Stromal cell of bone marrow (primary cell): ENCODE data around the gene PAPOLA.

Experiments used
- DNase-seq: peaks from one replicate; pipeline ENCODE4 v3.0.0-alpha.2; 2012; ENCODE audit warnings: low read depth

PAPOLA gene

GRCh38 chr14:96565811-96566210 lies 63.6 kb downstream of the PAPOLA start:
- DNase-seq = no peak

GRCh38 chr14:96567289-96567899 lies 65.2 kb downstream of the PAPOLA start:
- DNase-seq = peak; percentile 15

GRCh38 chr14:96568621-96569020 lies 66.4 kb downstream of the PAPOLA start:
- no peak for DNase-seq

- no peak for DNase-seq
Observed at GRCh38 chr14:96571311-96571710, 69.1 kb downstream of the PAPOLA start.

GRCh38 chr14:96573473-96574100 lies 71.4 kb downstream of the PAPOLA start:
- DNase-seq = no peak

- no peak for DNase-seq
Observed at GRCh38 chr14:96574171-96574632, 72.0 kb downstream of the PAPOLA start.

GRCh38 chr14:96574633-96575632 lies 72.8 kb downstream of the PAPOLA start:
- DNase-seq = peak; percentile 59

GRCh38 chr14:96576359-96576758 lies 74.2 kb downstream of the PAPOLA start:
- no peak for DNase-seq

- DNase-seq = no peak
Observed at GRCh38 chr14:96576937-96577336, 74.8 kb downstream of the PAPOLA start.

- DNase-seq = no peak
Observed at GRCh38 chr14:96578619-96579018, 76.4 kb downstream of the PAPOLA start.

- DNase-seq = no peak
Observed at GRCh38 chr14:96579358-96579757, 77.2 kb downstream of the PAPOLA start.

GRCh38 chr14:96579855-96580254 lies 77.7 kb downstream of the PAPOLA start:
- DNase-seq = no peak

GRCh38 chr14:96580566-96580965 lies 78.4 kb downstream of the PAPOLA start:
- DNase-seq = no peak

GRCh38 chr14:96581026-96581425 lies 78.8 kb downstream of the PAPOLA start:
- no peak for DNase-seq

- DNase-seq = no peak
Observed at GRCh38 chr14:96581902-96582301, 79.7 kb downstream of the PAPOLA start.

GRCh38 chr14:96582411-96582961 lies 80.3 kb downstream of the PAPOLA start:
- DNase-seq = no peak

- no peak for DNase-seq
Observed at GRCh38 chr14:96582995-96583394, 80.8 kb downstream of the PAPOLA start.

- DNase-seq = no peak
Observed at GRCh38 chr14:96583569-96584041, 81.4 kb downstream of the PAPOLA start.

GRCh38 chr14:96584199-96584906 lies 82.2 kb downstream of the PAPOLA start:
- DNase-seq = no peak

GRCh38 chr14:96584907-96585671 lies 82.9 kb downstream of the PAPOLA start:
- no peak for DNase-seq

GRCh38 chr14:96585672-96586013 lies 83.5 kb downstream of the PAPOLA start:
- DNase-seq = no peak
